K562 (cell line): ENCODE results near the gene TMEM161B. TPM values are rescaled to one million over a fixed set of nuclear protein-coding genes. Genes with fewer than 3 reads are reported as not detected.

Experiments
- polyA plus RNA-seq, 8 experiments: library from polyadenylated mRNA; depleted of rRNA in 4 of 8; stranded (reverse) in 5 of 8; unstranded in 3 of 8; fragments of >200 nt; fragmentation: Nextera tagmentation in 2 of 8; fragmentation: Illumina TruSeq in 1 of 8; extraction: Ambion mirVana in 2 of 8; extraction: Trizol in 1 of 8; gene quantifications; 2 replicates each; pipeline versions ENCODE4 v1.2.1 to v1.2.3, GENCODE V29; 2011 to 2014; ENCODE audit warnings: inconsistent platforms in 1 of 8, missing spikeins in 1 of 8
- small RNA-seq: library from RNA; depleted of rRNA; stranded (forward); fragments of <200 nt; gene quantifications from one replicate; pipeline ENCODE3, GENCODE V24; 2014
- total RNA-seq, 7 experiments: library from RNA; depleted of rRNA in 6 of 7; stranded (reverse); fragments of >200 nt in 6 of 7; fragmentation: Illumina TruSeq in 2 of 7; extraction: Trizol in 2 of 7; gene quantifications; 2 replicates each; pipeline versions ENCODE4 v1.2.1 to v1.2.3, GENCODE V29; 2011 to 2021; ENCODE audit warnings: low replicate concordance in 1 of 7

Gene TMEM161B
- total and polyA plus RNA-seq, 9 of the 15 experiments (the other 6 are each of a cell fraction or from before 2014, with no cell fraction given): 18.9 to 57.1 (median 40.6) TPM

Small RNA genes within 50 kb of the gene (small RNA-seq; reads per million reads assigned to genes)
- gene RNA5SP187: not detected
